IMR-90 (cell line): ENCODE data around the gene GRN. TPM values are rescaled to one million over a fixed set of nuclear protein-coding genes. Genes with fewer than 3 reads are reported as not detected.

Source experiments
- ATAC-seq: fragments of 200-7000 bp; cut with Tn5 transposase; 2 replicates; pipeline ENCODE4 v1.9.1; 2020; ENCODE audit warnings: low read depth, mild to moderate bottlenecking, moderate library complexity
- BruUV-seq: library from RNA; stranded (reverse); fragments of 400-500 nt; replicated peaks from 2 replicates; lab custom pipeline; 2021; lab: Mats Ljungman, UMichigan
- CTCF ChIA-PET: fragments of 300-600 bp; formaldehyde crosslinking; extraction: SDS; loops from one replicate; lab custom pipeline; 2021; ENCODE audit warnings: antibody characterized with exemption; lab: Yijun Ruan, JAX
- POLR2A ChIA-PET: fragments of 300-600 bp; sonication (Branson Sonifier 250); formaldehyde crosslinking; loops from one replicate; lab custom pipeline; 2022; ENCODE audit warnings: antibody characterized with exemption; ENCODE audit not compliant: unreplicated experiment; lab: Charles Lee
- DNase-seq: peaks from one replicate; pipeline ENCODE4 v3.0.0; 2013
- H2AFZ ChIP-seq: replicated peaks from 2 replicates; pipeline ENCODE3; 2013; ENCODE audit warnings: low read length, mild to moderate bottlenecking; ENCODE audit not compliant: poor library complexity
- H2AK5ac ChIP-seq: 2 replicates; pipeline ENCODE4 v1.6.1; 2013; ENCODE audit warnings: low read depth, low read length, inconsistent platforms
- H2AK9ac ChIP-seq: replicated peaks from 2 replicates; pipeline ENCODE3; 2013; ENCODE audit warnings: mild to moderate bottlenecking, low read depth, low read length, moderate library complexity; ENCODE audit not compliant: poor library complexity
- H2BK120ac ChIP-seq: 2 replicates; pipeline ENCODE4 v1.6.1; 2013; ENCODE audit warnings: low read depth, low read length, inconsistent platforms
- H2BK15ac ChIP-seq: 3 replicates; pipeline ENCODE4 v1.6.1; 2013; ENCODE audit warnings: low read depth, low read length, inconsistent platforms
- H2BK20ac ChIP-seq: 2 replicates; pipeline ENCODE4 v1.6.1; 2013; ENCODE audit warnings: low read depth, mild to moderate bottlenecking, inconsistent platforms, low read length, moderate library complexity
- H2BK5ac ChIP-seq: 2 replicates; pipeline ENCODE4 v1.6.1; 2013; ENCODE audit warnings: mild to moderate bottlenecking, low read depth, low read length, inconsistent platforms; ENCODE audit not compliant: poor library complexity, severe bottlenecking
- H3K14ac ChIP-seq: replicated peaks from 2 replicates; pipeline ENCODE4 v1.6.1; 2013; ENCODE audit warnings: low read depth, low read length, inconsistent platforms
- H3K18ac ChIP-seq: 2 replicates; pipeline ENCODE4 v1.6.1; 2013; ENCODE audit warnings: low read depth, low read length, control low read depth
- H3K23ac ChIP-seq: 2 replicates; pipeline ENCODE4 v1.6.1; 2013; ENCODE audit warnings: low read depth, low read length, inconsistent platforms
- H3K27ac ChIP-seq: 2 replicates; pipeline ENCODE4 v1.5.1; 2013; ENCODE audit warnings: mild to moderate bottlenecking, control low read depth, low read length; ENCODE audit not compliant: insufficient read depth
- H3K27me3 ChIP-seq: 2 replicates; pipeline ENCODE4 v1.6.1; 2013; ENCODE audit warnings: low read length; ENCODE audit not compliant: control insufficient read depth, insufficient read depth
- H3K36me3 ChIP-seq: 2 replicates; pipeline ENCODE4 v1.6.1; 2013; ENCODE audit warnings: low read length, mixed read lengths; ENCODE audit not compliant: control insufficient read depth, insufficient read depth
- H3K4ac ChIP-seq: 2 replicates; pipeline ENCODE4 v1.6.1; 2013; ENCODE audit warnings: low read depth, low read length, inconsistent platforms
- H3K4me1 ChIP-seq: 2 replicates; pipeline ENCODE4 v1.6.1; 2013; ENCODE audit warnings: low read length, mixed read lengths; ENCODE audit not compliant: control insufficient read depth, insufficient read depth
- H3K4me2 ChIP-seq: 2 replicates; pipeline ENCODE4 v1.6.1; 2013; ENCODE audit warnings: low read depth, mild to moderate bottlenecking, control low read depth, low read length, moderate library complexity
- H3K4me3 ChIP-seq: 2 replicates; pipeline ENCODE4 v1.5.1; 2013; ENCODE audit warnings: low read depth, mild to moderate bottlenecking, control low read depth, low read length, moderate library complexity; ENCODE audit not compliant: insufficient read depth
- H3K56ac ChIP-seq: 2 replicates; pipeline ENCODE4 v1.6.1; 2013; ENCODE audit warnings: low read length, inconsistent platforms; ENCODE audit not compliant: insufficient read depth; ENCODE audit errors: extremely low read depth
- H3K79me1 ChIP-seq, 2 experiments: 2 replicates each; pipeline ENCODE4 v1.6.1; 2013; ENCODE audit warnings: low read length in 2 of 2, inconsistent platforms in 1 of 2, low read depth in 1 of 2
- H3K9ac ChIP-seq: 2 replicates; pipeline ENCODE4 v1.6.1; 2013; ENCODE audit warnings: low read depth, low read length, control low read depth
- H3K9me1 ChIP-seq: 2 replicates; pipeline ENCODE4 v1.6.1; 2013; ENCODE audit warnings: low read length, inconsistent platforms; ENCODE audit not compliant: insufficient read depth
- H3K9me3 ChIP-seq: 2 replicates; pipeline ENCODE4 v1.6.1; 2013; ENCODE audit warnings: low read length; ENCODE audit not compliant: control insufficient read depth, insufficient read depth
- H4K20me1 ChIP-seq: 2 replicates; pipeline ENCODE4 v1.6.1; 2013; ENCODE audit warnings: low read length, inconsistent platforms; ENCODE audit not compliant: insufficient read depth
- H4K5ac ChIP-seq: 2 replicates; pipeline ENCODE4 v1.6.1; 2013; ENCODE audit warnings: mild to moderate bottlenecking, low read depth, low read length, control low read depth
- H4K8ac ChIP-seq, 2 experiments: 2 replicates each; pipeline ENCODE4 v1.6.1; 2013; ENCODE audit warnings: low read depth in 2 of 2, low read length in 2 of 2, control low read depth in 1 of 2, inconsistent platforms in 1 of 2
- H4K91ac ChIP-seq: 2 replicates; pipeline ENCODE4 v1.6.1; 2013; ENCODE audit warnings: low read depth, low read length, inconsistent platforms; ENCODE audit not compliant: insufficient read depth
- CHD1 ChIP-seq: IDR thresholded peaks from 2 replicates; pipeline ENCODE4 v1.6.1; 2012; ENCODE audit warnings: low read depth, low read length, improper control_type of control experiment
- ELK1 ChIP-seq: fragments of 150-350 bp; IDR thresholded peaks from 2 replicates; pipeline ENCODE4 v1.6.1; 2016; ENCODE audit warnings: low read depth, mild to moderate bottlenecking, low read length, moderate library complexity, borderline replicate concordance
- FOS ChIP-seq: fragments of 150-350 bp; IDR thresholded peaks from 2 replicates; pipeline ENCODE4 v1.6.1; 2016; ENCODE audit warnings: low read depth, low read length
- POLR2A ChIP-seq: IDR thresholded peaks from 2 replicates; pipeline ENCODE4 v1.6.1; 2012; ENCODE audit warnings: mild to moderate bottlenecking, low read depth, low read length
- RCOR1 ChIP-seq: IDR thresholded peaks from 2 replicates; pipeline ENCODE4 v1.6.1; 2012; ENCODE audit warnings: mild to moderate bottlenecking, low read length, improper control_type of control experiment; ENCODE audit not compliant: insufficient replicate concordance
- SMC3 ChIP-seq: fragments of 150-350 bp; IDR thresholded peaks from 2 replicates; pipeline ENCODE4 v1.6.1; 2016; ENCODE audit warnings: low read depth, mild to moderate bottlenecking, antibody characterized with exemption, low read length, moderate library complexity
- WGBS, 2 experiments: methylation state at CpG; one replicate each; pipeline versions ENCODE4 v1.1.5 to v1.1.7; 2013; ENCODE audit warnings: missing lambda C conversion rate in 2 of 2; ENCODE audit not compliant: insufficient read length in 1 of 2; ENCODE audit errors: extremely low coverage in 2 of 2; 5-methylcytosine and 5-hydroxymethylcytosine counted together
- dilution Hi-C: fragments of 300-500 bp; cut with HindIII; formaldehyde crosslinking; loops from one replicate; pipeline ENCODE4 v1.14.3; 2018; ENCODE audit warnings: low sequenced_read_pairs; ENCODE audit not compliant: unreplicated experiment
- in situ Hi-C: fragments of 300-500 bp; cut with MboI; formaldehyde crosslinking; loops from 3 replicates; pipeline ENCODE4 v1.14.3; 2019; ENCODE audit warnings: low sequenced_read_pairs, inconsistent platforms, mixed read lengths
- intact Hi-C: fragments of 100-400 bp; cut with micrococcal nuclease; formaldehyde crosslinking; loops from 2 replicates; pipeline ENCODE4 v1.10.0; 2022
- polyA plus RNA-seq, 3 experiments: library from polyadenylated mRNA; depleted of rRNA; stranded (reverse); fragments of >200 nt; gene quantifications; 2 replicates each; pipeline ENCODE4 v1.2.3, GENCODE V29; 2012; ENCODE audit warnings: low replicate concordance in 1 of 3
- total RNA-seq: library from RNA; depleted of rRNA; stranded (reverse); fragments of >200 nt; gene quantifications from 2 replicates; pipeline ENCODE4 v1.2.3, GENCODE V29; 2012
- TF ChIP-seq, protein P1 (sequence below): fragments of 150-350 bp; IDR thresholded peaks from 2 replicates; pipeline ENCODE4 v1.6.1; 2017; ENCODE audit warnings: mild to moderate bottlenecking, antibody characterized with exemption, low read length, low read depth

Gene GRN
- total and polyA plus RNA-seq, 2 of the 4 experiments (the other 2 are of a cell fraction): 38.9 to 494 TPM

- no peaks in the 10 kb centered on the region for H3K27me3 ChIP-seq
- TF ChIP-seq FOS (no peak), SMC3 (no peak), POLR2A (no peak), RCOR1 (no peak), CHD1 (no peak), ELK1 (no peak)
- TF ChIP-seq, protein P1, sequence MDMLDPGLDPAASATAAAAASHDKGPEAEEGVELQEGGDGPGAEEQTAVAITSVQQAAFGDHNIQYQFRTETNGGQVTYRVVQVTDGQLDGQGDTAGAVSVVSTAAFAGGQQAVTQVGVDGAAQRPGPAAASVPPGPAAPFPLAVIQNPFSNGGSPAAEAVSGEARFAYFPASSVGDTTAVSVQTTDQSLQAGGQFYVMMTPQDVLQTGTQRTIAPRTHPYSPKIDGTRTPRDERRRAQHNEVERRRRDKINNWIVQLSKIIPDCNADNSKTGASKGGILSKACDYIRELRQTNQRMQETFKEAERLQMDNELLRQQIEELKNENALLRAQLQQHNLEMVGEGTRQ: no peak
- H2BK15ac ChIP-seq: no peak overlapping the region
- no peak overlapping the region for H2BK20ac ChIP-seq
- 100% methylated on average over 5 of the region's 8 CpGs; no CpG with 5 or more reads in 1 of the 2 experiments for WGBS, 2 experiments
- no peak overlapping the region for H3K4me2 ChIP-seq
- no peak for DNase-seq
- H2BK120ac ChIP-seq: no peak overlapping the region
- H4K8ac ChIP-seq: no peak overlapping the region
- H3K9ac ChIP-seq: no peak overlapping the region
- H3K27ac ChIP-seq: no peak overlapping the region
- 0 out of 2 replicates have a peak, but pooled peaks cover under 1% of the 10 kb centered on the region for H3K9me1 ChIP-seq
- intact Hi-C loops (no loop called here), in situ Hi-C loops (no loop called here), dilution Hi-C loops (no loop called here)
- H2AK9ac ChIP-seq: no peak overlapping the region
- peaks cover 2 to 18% of the 10 kb centered on the region in 2 experiments for H3K79me1 ChIP-seq
- ATAC-seq: no peak
- ChIA-PET POLR2A (no interaction called here), CTCF (interaction anchor here (2.0 kb wide), 1 partner anchor 12 kb away, joined by 5 read pairs; the partner anchor contains the start of gene FAM171A2)
- no peak overlapping the region for H3K4ac ChIP-seq
- H4K20me1 ChIP-seq: peaks cover 16% of the 10 kb centered on the region; the same call in 1 of the 2 replicates
- H3K18ac ChIP-seq: no peak overlapping the region
- no peaks in the 10 kb centered on the region for H3K9me3 ChIP-seq
- no peak overlapping the region for H2BK5ac ChIP-seq
- H4K5ac ChIP-seq: no peak overlapping the region
- no peak overlapping the region for H3K14ac ChIP-seq
- H3K4me1 ChIP-seq: no peaks in the 10 kb centered on the region
- no peak overlapping the region for H2AFZ ChIP-seq
- no peak overlapping the region for H2AK5ac ChIP-seq
- no peak overlapping the region for H3K23ac ChIP-seq
- H3K56ac ChIP-seq: no peak overlapping the region
- H3K4me3 ChIP-seq: no peak overlapping the region
- H4K91ac ChIP-seq: no peak overlapping the region
- BruUV-seq: no TSS peak
- peaks cover 43% of the 10 kb centered on the region for H3K36me3 ChIP-seq
These were observed 6.4 kb downstream of the GRN start for GRCh38 chr17:44351464-44351863.
